Heart left ventricle (tissue), 13 donors: ENCODE measurements around the gene INHBC.

ENCODE experiments used
- CTCF ChIP-seq, 12 donors: fragments of 200-600 bp; sonication (generic) in 4 of 12; IDR thresholded peaks; one replicate each; pipeline versions ENCODE4 v1.5.0 to v1.8.0; 2018 to 2022; ENCODE audit warnings: antibody characterized with exemption in 12 of 12, mild to moderate bottlenecking in 5 of 12
- POLR2A ChIP-seq, 2 donors: fragments of 450-650 bp; IDR thresholded peaks; one replicate each; pipeline ENCODE4 v1.6.1; 2017; ENCODE audit warnings: antibody characterized with exemption in 2 of 2, mild to moderate bottlenecking in 2 of 2, moderate library complexity in 2 of 2
- donor health status: ischemic (EF 13 %, LVEDD 7.1; RV severe dilation, severe dysfunction).
- donor health status: DM: no; HTN: yes; CAD: no.
- donor health status: DM: no; HTN: no; CAD: no.
- donor health status: ischemic (EF 25% LVEDD 6.9; RV normal size, moderate dysfunction).
- donor health status: ischemic (EF 25% LVEDD 5.7; RV mildly dilated, moderate dysfunction).
- donor health status: ischemic (EF 35%, LVEDD 5.7; RV mildly dilated, moderate dysfunction).
- donor health status: nonischemic (EF 11% LVEDD 7.7; RV severe dilation, severe dysfunction).
- donor health status: DM: yes; HTN: yes; CAD: no.
- donor health status: PGD.
- donor health status: ischemic (EF 29% LVEDD 5.4; RV normal size, mild dysfunction).
- donor health status: nonischemic (EF 23%, LVEDD 6.1; RV moderate dilation, normal function).

- TF ChIP-seq CTCF (IDR thresholded peaks at IDR 0.05) (no peak), POLR2A (IDR thresholded peaks at IDR 0.05) (no peak)
These were observed 62.2 kb downstream of the INHBC start for GRCh38 chr12:57496822-57497221.
